Left renal pelvis (tissue), 4 donors: ENCODE results near the gene LZTS3. TPM values are rescaled to one million over a fixed set of nuclear protein-coding genes. Genes with fewer than 3 reads are reported as not detected.
"Not testable (repeated sequence)": the region's sequence is repeated elsewhere in the genome, so short reads cannot be mapped to it uniquely, and the experiment has no call there.

Source experiments
- DNase-seq, 4 donors: peaks; one replicate each; pipeline ENCODE4 v3.0.0-alpha.2; 2013; ENCODE audit warnings: low read depth in 4 of 4, low spot score in 3 of 4
- polyA plus RNA-seq, 4 donors: library from polyadenylated mRNA; unstranded; fragments of 120-200 nt; gene quantifications; one replicate each; pipeline ENCODE4 v1.2.1, GENCODE V29; 2013; ENCODE audit not compliant: insufficient read length in 4 of 4

LZTS3 gene
- polyA plus RNA-seq, 4 donors: 4.9 to 20.9 (median 13.3) TPM

DNA sequence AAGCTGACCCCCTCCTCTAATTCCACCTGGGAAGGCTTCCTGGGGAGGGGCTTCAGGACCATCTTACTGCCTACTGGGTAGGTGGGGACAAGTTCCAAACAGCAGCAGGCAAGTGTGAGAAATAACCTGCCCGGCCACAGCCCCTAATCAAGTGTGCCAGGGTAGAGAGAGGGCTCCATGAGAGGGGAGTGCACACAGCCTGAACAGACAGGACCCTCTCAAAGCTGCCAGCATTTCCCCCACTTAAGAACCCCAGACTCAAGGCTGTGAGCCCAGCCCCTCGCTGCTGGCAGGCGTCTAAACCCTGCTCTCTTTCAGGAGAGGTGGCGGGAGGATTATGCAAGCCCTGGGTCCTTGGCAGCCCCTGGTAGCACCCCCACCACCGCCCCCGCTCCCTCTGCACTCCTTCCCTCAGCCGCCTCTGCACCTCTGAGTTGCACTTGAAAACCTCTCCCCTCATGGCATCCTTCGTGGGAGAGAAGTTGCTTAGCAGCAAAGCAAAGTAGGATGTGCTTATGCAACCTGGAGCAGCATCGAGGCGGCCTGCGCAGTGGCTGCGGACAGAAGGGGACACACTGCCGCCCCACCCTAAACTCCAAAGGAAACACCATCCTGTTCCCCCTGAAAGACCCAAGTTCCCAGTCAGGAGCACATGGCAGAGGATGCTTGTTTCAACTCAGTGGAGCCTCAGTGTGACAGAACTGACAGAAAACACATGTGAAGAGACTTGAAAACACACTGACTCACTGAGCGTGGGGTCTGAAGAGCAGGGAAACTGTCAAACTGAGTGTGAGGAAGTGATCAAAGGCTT lies 20.7 kb upstream of the LZTS3 start:
- DNase-seq: no peak

DNA sequence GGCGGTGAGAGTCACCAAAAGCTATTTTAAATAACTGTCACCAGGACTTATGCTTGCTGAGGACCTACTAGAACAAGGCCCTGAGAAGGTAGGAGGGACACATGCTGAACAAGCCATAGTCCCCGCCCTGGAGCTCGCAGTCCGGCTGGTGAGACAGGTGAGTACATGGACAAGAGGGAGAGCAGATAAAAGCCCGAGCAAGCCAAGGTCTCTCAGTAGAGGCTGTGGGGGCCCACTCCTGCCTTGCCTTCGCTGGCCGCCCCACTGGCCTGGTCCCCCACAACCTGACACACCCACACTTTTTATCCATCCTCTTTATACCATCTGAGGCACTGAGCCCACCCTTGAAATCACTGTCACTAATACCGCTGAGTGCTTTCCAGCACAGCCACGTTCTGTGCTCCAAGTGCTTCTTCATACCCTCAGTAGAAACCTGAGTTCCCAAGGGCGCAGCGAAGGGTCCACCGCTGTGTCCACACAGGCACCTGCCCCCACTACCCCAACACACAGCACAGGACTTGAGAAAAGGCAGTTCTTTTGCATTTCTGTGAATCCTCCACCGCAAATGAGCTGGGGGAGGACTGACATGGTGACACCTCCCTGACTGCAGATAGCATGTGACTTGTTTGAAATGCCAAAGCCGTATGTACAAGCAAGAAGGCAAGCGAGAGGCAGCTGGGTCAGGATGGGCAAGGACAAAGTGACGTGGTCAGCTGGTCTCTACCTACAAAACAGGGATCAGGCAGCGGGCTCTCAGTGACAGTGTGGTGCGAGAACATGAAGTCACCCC lies 19.1 kb upstream of the LZTS3 start:
- no peak for DNase-seq

GRCh38 chr20:3190681-3191111 lies 17.3 kb upstream of the LZTS3 start:
- DNase-seq: no peak

DNA sequence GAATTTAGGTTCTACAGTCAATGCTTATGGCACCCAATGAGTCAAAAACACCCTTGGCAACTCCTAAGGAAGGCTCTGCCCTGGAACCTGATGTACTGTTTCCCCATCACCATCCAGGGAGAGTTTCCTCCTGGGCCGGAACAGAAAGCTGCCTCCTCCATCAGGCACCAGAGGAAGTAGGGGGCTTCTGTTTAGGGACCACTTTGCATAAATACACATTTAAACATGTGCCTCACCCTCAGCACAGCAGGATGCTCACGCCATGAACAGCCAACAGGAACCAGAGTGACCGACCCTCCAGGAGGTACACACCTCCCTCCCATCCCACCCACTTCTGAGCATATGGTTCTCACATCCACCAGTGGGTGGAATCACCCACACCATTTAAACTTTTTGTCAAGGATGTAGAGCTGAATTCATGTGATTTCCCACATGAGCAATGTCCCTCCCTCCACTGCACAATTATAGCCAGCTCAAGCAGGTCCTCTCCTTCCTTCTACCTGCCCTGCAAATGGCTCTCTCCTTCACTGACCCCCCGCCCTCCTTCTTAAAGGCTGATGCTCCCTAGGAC lies 16.3 kb upstream of the LZTS3 start:
- DNase-seq: no peak

GRCh38 chr20:3188823-3189413 lies 15.6 kb upstream of the LZTS3 start:
- no peak for DNase-seq

DNA sequence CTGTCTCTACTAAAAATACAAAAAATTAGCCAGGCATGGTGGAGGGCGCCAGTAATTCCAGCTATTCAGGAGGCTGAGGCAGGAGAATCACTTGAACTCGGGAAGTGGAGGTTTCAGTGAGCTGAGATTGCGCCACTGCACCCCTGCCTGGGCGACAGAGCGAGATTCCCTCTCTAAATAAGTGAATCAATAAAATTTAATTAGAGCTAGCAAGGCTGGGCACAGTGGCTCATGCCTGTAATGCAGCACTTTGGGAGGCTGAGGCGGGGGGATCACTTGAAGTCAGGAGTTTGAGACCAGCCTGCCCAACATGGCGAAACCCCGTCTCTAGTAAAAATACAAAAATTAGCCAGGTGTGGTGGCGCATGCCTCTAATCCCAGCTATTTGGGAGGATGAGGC lies 14.5 kb upstream of the LZTS3 start:
- DNase-seq: not testable (repeated sequence)

DNA sequence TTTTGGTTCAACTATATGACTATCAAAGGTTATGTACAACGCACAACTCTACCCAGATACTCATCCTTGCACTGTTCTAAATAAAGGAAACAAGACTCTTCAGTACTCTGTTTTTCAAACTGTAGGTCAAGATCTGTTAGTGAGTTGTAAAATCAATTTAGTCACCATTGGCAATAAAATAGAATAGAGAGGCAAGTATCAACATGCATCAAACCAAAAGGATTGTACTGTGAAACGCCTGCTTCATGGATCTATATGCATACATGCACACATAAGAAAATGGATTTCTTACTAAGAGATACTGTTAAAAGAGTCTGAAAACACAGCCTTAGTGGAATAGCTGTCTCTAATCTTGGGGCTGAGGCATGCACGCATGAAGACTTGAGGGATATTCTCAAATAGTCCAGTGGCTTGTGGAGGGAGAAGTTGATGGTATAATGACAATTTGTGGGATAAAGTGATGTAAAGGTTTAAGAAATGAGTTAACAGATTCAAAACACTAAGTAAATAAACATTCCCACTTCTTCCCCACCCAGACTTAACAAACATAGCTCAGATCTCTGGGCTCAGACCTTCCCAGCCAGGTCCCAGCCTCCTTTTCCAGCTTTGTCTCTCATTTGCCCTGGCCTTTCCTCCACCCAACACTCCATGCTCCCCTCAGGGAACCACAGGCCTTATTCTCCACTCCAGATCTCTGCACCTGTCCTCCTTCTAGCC lies 10.7 kb upstream of the LZTS3 start:
- no peak for DNase-seq

GRCh38 chr20:3182429-3182828 lies 9.1 kb upstream of the LZTS3 start:
- DNase-seq: not testable (repeated sequence)

DNA sequence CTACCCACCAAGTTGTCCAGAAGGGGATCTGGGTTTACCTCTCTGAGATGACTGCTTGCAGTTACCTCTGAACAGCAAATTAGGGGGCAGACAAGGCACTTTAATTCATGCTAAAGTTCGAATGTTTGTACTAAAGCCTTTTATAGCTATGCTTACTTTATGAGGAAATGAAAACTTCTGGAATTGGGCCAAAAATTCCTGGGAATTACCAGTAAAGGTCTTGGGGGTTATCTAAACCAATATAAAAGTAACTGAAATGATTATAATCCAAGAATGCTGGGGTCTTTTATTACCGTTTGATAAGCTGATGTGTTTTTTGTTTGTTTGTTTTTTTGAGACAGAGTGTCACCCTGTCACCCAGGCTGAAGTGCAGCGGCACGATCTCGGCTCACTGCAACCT lies 7.9 kb upstream of the LZTS3 start:
- DNase-seq: no peak

DNA sequence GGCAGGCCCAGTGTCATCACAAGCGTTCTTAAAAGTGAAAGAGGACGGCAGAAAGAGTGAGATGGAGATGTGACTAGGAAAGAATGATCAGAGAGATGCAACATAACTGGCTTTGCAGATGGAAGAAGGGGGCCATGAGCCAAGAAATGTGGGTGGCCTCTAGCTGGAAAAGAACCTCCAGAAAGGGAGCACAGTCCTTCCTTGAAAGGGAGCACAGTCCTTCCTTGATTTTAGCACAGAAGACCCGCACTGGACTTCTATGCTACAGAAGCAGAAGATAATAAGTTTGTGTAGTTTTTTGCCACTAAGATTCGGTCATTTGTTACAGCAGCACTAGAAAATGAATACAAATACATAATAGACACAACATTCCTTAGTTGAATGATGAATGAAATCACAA lies 7.0 kb upstream of the LZTS3 start:
- no peak for DNase-seq

- DNase-seq: no peak
These were observed 4.6 kb upstream of the LZTS3 start for GRCh38 chr20:3177746-3178485.

DNA sequence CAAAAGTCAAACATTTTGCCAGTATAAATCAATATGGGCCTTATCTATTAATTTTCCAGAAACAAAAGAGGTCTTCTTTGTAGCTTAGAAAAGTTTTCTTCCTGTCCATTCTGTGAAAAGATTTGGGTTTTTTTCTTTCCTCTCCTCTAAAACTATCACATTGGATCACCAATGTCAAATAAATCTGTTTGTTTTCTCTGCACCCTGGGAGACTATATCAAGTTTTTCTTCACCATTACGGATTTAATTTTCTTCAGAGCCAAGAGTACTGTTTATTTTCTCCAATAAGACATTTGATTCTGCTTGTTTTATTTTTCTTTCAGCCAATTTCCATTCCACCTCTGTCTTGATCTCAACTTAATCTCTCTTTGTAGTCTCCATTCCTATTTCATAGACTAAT lies 1.9 kb upstream of the LZTS3 start:
- no peak for DNase-seq

GRCh38 chr20:3174442-3175261 lies 1.3 kb upstream of the LZTS3 start:
- DNase-seq: no peak

DNA sequence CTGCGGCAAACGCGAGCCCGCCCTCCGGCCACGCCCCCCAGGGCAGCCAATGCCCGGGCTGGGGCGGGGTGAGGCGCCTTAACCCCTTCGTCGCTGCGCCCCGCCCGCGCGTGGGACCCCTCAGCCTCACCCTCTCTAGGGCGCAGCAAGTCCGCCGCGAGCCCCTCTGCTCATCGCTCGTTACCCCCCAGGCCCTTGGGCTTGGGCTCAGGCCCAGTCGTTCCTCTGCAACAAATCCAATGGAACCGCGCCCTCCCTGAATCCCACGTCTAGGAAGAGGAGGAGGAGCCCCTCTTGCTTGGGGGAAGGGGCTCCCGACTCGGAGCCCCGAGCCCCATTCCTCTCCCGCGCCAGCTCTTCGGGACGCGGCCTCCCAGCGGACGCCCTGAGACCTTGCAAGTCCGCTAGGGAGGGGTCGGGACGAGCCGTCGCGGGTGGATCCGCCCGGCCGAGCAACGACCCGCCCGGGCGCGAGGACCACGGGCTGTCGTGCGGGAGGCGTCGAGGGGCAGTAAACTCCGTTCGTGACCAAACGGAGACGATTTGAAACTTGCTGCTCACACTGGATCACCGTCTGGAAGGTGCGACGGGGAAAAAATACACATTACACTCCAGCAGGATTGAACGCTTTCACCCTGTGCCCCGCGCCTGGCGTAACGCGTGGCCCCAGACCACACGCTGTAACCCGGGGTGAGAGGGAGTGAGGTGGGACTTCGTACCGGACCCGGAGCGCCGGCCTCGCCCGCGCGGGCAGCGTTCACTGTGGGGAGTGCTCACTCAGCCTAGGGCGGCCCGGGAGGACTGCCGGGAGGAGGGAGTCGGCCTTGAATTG lies 477 bp upstream of the LZTS3 start:
- DNase-seq: peak in 3 of 4 donors; percentile 75 to 81 (median 79)

GRCh38 chr20:3172126-3172932 lies 1.0 kb downstream of the LZTS3 start:
- no peak for DNase-seq

DNA sequence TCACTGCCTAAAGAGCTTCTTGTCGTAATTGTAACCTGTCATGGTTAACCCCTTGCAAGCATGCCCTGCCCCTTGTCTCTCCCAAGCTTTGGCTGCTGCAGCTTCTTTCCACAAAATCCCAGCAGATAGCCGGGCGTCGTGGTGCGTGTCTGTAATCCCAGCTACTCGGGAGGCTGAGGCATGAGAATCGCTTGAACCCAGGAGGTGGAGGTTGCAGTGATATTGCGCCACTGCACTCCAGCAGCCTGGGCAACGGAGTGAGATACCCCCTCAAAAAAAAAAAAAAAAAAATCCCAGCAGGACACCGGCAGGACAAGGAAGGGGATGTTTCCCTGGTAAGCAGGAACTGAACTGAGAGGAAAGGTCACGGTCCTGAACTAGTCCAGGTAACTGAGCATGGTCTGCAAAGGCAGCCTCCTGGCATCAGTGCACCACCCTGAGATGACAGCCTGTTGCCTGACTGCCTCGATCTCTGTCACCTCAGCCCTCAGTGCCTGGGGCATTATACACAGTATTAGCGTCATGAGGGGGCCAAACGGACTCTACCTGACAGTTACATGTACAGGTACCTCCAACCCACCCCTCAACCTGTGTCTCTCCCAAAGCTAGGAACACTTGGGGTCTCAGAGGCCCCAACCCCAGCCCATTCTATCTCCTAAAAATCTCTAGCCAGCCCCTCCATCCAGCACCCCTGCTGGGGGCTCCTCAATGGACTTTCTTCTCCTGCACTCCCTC lies 1.8 kb downstream of the LZTS3 start:
- no peak for DNase-seq
